ENCODE data around the gene LETM1. TPM values are rescaled to one million over a fixed set of nuclear protein-coding genes. Genes with fewer than 3 reads are reported as not detected.
A peak's percentile ranks its signal among the peaks of the same experiment; 100 is the strongest.

The LETM1 gene
- total RNA-seq, 1 donor from 2014 or later = 64.3 TPM

GRCh38 chr4:1823545-1823932, 32.4 kb downstream of the LETM1 start:
- no peak for TF ChIP-seq CTCF (conservative IDR thresholded peaks at IDR 0.05)
- Mint-ChIP-seq H3K36me3 (peaks cover 12% of the 10 kb centered on the region), H3K4me1 (ENCODE audit: unreplicated experiment) (no peaks in the 10 kb centered on the region), H3K9me3 (no peaks in the 10 kb centered on the region), H3K4me3 (no peak overlapping the region), H3K27me3 (no peaks in the 10 kb centered on the region), H3K27ac (no peak overlapping the region)
- DNase-seq (ENCODE audit: extremely low spot score, unreplicated experiment) = no peak

DNA sequence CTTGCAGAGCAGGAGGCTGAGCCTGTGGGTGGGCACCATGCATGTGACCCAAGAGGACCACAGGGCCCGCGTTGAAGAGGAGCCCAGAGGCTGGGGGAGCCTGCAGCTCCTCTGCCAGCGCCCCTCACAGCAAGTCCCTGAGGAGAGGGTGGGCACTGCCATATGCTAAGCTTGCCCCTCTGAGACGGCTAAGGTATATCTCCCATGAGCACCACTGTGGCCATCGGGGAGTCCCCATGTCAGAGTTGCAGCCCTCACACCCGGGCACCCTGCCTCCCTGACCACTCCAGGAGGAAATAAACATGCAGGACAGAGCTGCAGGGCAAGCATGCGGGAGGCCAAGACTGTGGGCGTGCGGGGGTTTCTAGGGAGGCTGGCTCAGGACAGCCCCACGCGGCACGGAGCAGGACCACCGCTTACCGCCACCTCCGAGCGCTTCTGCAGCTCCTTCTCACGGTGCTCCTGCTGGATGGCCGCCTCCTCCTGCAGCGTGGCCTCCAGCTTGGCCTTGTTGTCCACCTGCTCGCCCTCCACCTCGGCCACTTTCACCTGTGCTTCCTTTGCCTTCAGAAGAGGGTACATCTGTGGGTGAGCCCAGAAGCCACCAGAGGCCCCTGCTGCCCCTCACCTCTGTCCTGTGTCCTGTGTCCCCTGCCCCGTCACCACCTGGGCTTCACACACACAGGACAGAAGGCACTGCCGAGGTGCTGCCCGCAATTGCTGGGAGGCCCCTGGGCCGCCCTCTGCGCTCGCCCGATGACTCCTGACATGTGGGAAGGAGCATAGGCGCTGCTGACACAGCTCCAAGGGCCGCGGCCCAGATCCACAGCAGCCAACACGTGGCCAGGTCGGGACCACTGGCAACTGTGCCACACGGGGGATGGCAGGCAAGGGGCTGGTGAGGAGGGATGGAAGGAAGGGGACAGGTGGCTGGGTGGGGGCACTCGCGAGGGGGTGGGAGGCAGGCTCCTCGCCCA, 33.1 kb downstream of the LETM1 start:
- H3K4me1 Mint-ChIP-seq (ENCODE audit: unreplicated experiment) = no peaks in the 10 kb centered on the region
- DNase-seq (ENCODE audit: extremely low spot score, unreplicated experiment) = no peak
- TF ChIP-seq CTCF (conservative IDR thresholded peaks at IDR 0.05) = no peak
- H3K4me3 Mint-ChIP-seq = no peak overlapping the region
- H3K9me3 Mint-ChIP-seq = no peaks in the 10 kb centered on the region
- peaks cover 12% of the 10 kb centered on the region for H3K36me3 Mint-ChIP-seq
- H3K27ac Mint-ChIP-seq = no peak overlapping the region
- H3K27me3 Mint-ChIP-seq = no peaks in the 10 kb centered on the region

- TF ChIP-seq CTCF (conservative IDR thresholded peaks at IDR 0.05) = no peak
- Mint-ChIP-seq H3K4me3 (no peak overlapping the region), H3K9me3 (no peaks in the 10 kb centered on the region), H3K27ac (no peak overlapping the region), H3K27me3 (no peaks in the 10 kb centered on the region), H3K4me1 (ENCODE audit: unreplicated experiment) (no peaks in the 10 kb centered on the region), H3K36me3 (peaks cover 12% of the 10 kb centered on the region)
- DNase-seq (ENCODE audit: extremely low spot score, unreplicated experiment) = peak; percentile 68
These were observed 34.0 kb downstream of the LETM1 start for GRCh38 chr4:1821679-1822567.

DNA sequence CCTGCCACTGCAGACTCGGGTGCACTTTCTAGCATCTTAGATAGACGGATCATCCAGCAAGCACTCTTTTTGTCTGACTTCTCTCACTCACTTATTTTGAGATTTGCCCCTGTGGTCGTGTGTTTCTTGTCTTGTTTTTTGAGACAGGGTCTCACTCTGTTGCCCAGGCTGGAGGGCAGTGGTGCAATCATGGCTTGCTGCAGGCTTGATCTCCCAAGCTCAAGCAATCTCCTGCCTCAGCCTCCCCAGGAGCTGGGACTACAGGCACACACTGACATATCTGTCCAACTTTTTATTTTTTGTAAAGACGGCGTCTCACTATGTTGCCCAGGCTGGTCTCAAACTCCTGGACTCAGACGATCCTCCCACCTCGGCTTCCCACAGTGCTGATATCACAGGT, 36.1 kb downstream of the LETM1 start:
- no peak for DNase-seq (ENCODE audit: extremely low spot score, unreplicated experiment)
- Mint-ChIP-seq H3K4me3 (no peak overlapping the region), H3K4me1 (ENCODE audit: unreplicated experiment) (no peaks in the 10 kb centered on the region), H3K9me3 (no peaks in the 10 kb centered on the region), H3K27me3 (no peaks in the 10 kb centered on the region), H3K27ac (no peak overlapping the region), H3K36me3 (peaks cover 8% of the 10 kb centered on the region)
- TF ChIP-seq CTCF (conservative IDR thresholded peaks at IDR 0.05) = no peak

GRCh38 chr4:1819284-1819683, 36.7 kb downstream of the LETM1 start:
- H3K9me3 Mint-ChIP-seq = no peaks in the 10 kb centered on the region
- no peak for TF ChIP-seq CTCF (conservative IDR thresholded peaks at IDR 0.05)
- H3K36me3 Mint-ChIP-seq = peaks cover 5% of the 10 kb centered on the region
- H3K4me1 Mint-ChIP-seq (ENCODE audit: unreplicated experiment) = no peaks in the 10 kb centered on the region
- no peak overlapping the region for H3K4me3 Mint-ChIP-seq
- DNase-seq (ENCODE audit: extremely low spot score, unreplicated experiment) = no peak
- no peak overlapping the region for H3K27ac Mint-ChIP-seq
- H3K27me3 Mint-ChIP-seq = no peaks in the 10 kb centered on the region
